GM21717 (cell line): ENCODE results near the gene NFIB.

Experiments
- ATAC-seq: cut with Tn5 transposase; IDR thresholded peaks from one replicate; pipeline ENCODE4 v1.9.1; 2021; ENCODE audit warnings: mild to moderate bottlenecking, moderate library complexity; ENCODE audit not compliant: unreplicated experiment

Gene NFIB

DNA sequence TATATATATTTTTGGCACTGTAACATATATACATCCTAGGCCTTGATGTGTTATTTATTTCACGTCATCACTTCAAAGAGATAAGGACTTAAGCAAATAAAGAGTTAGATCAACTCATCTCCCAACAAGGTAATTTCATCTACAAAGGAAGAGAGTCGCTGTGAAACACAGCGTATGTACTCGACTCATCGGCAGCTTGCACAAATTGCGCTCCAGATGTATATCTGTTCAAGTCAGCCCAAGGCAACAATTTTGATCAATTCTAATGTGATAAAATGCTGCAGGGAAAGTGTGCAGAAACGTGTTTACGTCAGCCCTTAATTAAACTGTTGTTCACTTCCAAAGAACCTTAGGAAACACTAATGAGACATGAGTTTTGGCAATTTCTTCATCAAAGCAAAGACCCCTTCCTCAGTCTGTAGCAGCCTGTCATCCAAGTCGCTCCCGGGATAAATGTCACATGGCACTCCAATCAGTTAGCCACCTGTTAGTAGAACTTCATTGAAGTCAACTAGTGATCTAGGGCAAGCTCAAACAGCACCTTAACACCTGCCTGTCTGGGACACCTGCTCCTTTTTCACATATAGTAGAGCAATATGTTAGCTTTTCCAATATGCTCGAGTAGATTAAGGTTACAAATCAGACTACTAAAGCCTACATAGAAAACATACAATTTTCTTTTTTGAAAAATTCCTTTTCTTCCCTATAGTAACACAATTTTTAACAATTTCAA, 182.4 kb downstream of the NFIB start:
- ATAC-seq: no peak

DNA sequence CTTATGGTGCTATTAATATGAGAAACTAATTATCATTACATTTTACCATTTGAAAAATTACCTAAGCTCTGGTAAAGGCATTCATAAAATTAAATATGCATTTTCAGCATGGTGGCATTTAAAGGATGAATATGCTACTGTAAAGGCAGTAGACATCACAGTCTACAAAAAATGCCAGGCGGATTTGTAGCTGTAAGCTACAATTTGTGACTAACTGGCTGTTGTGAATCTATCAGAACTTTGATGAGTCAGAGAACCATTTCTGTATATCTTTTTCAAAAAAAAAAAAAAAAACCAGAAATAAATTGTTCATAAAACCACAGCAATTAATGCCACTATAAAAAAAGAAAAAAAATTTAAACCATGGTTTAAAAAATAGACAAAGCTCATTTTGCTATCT, 186.3 kb downstream of the NFIB start:
- no peak for ATAC-seq

DNA sequence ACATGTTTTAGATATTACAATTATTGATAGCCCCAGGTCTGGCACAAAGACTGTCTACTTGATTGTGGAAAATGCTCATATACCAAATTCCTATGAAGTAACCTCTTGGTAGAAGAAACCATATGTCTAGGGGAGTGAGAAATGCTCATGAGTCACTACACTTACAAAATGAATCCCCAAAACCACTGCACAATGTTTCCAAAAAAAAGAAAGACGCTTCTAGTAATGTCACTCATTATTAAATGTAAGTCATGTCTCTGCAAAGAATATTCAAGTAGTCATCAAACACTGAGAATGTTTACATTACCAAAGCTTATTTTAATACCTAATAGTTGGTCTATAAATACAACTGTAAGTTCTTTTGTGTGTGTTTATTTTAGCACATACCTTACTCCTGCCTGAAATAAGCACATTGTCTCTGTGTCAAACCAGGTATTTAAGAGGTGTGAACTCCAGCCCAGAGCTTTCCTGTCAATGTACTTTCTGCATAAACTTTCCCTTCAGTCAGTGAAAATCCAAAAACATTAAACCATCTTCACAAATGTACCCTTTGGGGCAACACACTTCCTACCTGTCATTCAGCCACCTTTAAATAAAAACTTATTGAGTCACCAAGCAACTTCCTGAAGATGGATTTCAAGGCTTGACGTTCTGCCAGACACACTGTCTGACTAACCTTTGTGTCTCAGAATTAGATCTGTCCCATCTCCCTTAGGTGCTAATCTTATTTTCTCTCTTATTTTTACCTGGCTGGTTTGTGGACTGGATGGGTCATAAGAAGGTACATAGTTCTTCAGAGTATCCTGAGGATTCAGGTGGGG, 194.0 kb downstream of the NFIB start:
- ATAC-seq: no peak

DNA sequence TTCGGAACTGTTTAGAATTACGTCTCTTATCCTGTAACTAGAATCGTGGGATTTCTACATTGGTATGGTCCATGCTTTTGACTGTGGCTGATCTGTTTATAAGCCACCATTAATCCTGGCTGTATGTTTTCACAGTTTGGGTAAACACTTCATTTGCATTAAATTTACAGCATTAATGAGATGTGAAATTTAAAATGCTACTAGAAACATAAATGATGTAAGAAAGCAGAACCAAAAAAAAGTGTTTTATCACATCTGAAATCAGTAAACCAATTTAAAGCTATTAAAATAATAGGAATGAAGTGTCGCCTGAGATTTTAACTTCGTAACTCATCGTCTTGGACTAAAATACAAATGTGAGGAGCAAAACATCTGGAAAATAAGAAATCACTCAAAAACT, 201.7 kb downstream of the NFIB start:
- ATAC-seq: no peak

DNA sequence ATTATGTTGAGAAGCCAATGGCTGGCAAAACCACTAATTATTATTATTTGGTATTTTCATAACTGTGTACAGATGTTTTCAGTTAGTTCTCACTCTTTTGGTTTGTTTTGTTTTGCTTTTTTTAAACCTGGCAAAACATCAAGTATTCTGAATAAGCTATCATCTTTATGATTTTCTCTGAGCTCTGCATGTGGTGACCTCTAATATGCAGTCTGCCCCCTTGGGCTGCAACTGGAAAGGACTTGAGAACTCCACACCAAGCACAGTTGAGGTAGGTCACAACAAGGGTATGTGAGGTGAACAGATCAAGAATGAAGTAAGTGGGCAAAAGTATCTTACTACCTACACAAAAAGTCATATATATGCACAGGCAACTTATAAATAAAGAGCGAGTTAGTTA, 202.2 kb downstream of the NFIB start:
- ATAC-seq: no peak

DNA sequence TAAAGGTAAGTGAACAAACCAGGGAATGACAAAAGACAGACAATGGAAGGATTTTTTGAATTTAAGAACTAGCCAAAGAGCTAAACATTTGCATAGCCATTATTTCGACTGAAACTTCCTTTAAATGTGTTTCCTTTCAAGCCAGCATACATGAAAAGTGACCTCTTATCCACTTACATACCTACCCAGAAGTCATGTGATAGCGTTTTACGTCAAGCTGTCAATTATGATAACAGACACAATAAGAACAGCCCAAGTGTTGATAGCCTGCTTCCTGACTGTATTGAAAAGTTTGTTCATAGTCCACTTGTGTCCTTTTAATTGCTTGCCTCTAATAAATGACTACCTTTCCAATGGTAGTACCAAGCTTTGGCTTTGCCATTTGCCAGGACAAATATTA, 206.0 kb downstream of the NFIB start:
- ATAC-seq: no peak

DNA sequence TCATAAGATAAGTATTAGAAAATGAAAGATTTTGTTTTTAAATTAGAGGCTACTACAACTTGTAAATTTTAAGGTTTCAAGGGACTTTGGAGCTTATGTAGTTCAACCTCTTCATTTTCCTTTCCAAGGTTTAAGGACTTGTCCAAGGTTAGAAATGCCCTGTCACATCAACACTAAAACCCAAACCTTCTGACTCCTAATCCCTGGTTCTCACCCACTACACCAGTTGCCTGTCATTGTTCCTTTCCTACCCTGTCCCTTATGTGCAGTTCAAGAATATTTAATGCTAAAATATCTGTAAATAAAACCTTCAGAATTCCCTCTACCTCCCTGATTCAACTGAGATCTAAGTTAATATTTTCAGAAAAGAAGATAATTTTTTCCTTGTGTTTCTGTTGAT, 206.4 kb downstream of the NFIB start:
- ATAC-seq: no peak

DNA sequence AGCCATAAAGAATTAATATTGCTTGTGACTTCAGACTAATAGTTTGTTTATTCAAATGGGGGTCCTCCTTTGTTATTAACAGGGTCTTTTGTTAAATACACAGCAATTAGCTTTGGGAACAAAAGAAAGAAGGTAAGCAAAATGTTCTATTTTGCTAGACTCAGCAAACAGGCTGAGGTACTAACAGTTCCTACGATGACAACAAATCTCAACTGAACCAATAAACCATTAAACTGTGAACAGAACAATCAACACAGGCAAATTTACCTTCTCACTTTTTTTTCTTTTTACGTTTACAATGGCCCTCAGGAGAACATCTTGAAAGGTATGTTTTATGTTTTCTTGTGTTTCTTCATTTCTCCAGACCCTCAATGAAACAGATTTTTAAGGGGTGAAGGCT, 207.2 kb downstream of the NFIB start:
- no peak for ATAC-seq

DNA sequence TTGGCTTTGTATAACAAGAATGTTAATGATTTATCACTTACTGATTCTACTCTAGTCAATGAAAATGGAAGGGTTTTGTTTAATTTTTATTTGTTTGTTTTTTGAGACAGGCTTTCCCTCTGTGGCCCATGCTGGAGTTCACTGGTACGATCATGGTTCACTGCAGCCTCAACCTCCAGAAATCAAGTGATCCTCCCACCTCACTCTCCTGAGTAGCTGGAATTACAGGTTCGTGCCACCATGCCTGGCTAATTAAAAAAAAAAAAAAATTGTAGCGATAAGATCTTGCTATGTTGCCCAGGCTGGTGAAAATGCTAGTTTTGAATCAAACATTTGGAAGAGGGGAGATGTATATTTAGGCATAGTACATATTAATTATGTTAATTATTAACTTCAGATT, 209.4 kb downstream of the NFIB start:
- no peak for ATAC-seq

DNA sequence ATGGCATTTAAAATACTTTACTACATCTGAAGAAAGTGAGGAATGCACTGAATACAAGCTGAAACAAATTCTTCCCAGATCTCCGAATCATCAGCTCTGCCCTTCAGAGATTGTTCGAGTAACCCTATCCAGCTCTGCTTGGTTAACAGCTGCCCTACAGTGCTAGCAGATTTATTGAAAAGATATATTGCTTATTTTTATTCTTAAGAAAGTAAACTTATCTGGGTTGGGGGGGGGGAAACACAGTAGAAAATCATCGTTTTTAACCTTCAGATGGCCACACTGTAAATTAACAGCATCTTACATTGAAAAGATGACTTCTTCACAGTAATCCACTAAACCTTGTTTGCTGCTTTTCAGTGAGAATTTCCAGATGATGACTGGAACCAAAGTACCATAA, 210.8 kb downstream of the NFIB start:
- ATAC-seq: no peak

DNA sequence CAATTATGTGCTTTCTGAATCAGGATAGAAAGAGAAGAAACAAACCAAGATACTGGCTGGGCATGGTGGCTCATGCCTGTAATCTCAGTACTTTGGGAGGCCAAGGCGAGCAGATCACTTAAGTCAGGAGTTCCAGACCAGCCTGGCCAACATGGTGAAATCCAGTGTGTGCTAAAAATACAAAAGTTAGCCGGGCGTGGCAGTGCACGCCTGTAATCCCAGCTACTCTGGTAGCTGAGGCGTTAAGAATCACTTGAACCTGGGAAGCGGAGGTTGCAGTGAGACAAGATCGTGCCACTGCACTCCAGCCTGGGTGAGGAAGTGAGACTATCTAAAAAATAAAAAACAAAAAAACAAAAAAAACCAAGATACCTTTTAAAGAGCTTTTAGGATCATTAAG, 214.2 kb downstream of the NFIB start:
- no peak for ATAC-seq

DNA sequence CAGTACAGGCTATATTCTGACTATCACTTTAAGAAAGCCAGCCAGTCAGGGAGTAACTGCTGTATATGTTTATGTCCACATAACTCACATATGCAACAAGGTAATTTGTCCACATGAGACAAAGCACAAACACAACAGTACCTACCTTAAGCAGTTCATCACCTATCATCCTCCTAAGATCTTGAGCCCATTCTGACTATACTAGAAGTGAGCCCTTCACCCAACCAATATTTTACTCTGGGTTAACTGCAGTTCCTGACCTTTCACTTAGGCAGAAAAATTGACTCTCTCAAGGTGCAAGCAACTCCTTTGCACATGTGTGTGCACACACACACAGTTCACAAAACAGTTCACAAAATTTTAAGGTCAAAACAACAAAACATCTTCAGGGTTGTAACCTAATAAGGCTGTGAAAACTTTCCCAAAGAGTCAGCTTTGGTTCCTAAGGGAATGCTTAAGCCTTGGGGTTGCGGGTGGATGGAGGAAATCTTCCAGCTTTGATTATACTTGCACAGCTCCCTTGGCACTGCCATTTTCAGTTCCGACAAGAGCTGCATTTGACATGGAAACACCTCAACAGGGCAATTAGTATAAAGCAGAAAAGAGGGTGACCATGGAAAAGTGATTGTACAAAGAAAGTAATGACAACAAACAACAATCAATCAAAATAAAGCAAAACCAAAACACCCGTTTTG, 215.3 kb downstream of the NFIB start:
- no peak for ATAC-seq

DNA sequence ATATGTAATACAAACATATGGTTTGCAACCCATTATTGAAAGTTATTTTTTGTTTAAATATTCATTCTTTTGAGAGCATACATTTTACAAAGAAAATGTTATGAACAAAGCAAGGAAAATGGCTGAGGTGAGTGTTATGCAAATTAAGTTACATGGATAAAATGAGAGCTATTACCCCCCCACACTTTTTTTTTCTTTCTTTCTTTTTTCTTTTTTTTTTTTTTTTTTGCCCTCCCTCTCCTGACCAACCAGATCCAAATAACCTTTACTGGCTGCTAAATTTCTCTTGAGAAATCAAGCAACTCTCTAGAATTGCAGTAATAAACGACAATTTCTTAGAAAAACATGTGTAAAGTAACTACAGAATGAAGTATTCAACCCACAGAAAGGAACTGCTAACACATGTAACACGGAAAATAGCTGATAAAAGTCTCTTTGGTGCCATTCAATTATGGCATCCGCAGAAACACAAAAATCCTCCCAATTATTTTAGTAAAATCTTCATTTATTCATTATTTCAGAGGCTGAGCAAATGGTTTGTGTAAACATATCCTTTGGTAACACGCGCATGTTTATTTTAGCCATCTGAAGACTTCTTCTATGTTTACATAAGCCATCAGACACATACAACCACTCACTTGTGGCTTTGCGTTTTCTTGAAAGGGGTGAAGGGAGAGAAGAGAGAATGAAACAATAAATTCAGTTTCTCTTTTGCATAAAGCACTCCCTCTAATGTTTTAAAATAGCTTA, 216.1 kb downstream of the NFIB start:
- no peak for ATAC-seq

DNA sequence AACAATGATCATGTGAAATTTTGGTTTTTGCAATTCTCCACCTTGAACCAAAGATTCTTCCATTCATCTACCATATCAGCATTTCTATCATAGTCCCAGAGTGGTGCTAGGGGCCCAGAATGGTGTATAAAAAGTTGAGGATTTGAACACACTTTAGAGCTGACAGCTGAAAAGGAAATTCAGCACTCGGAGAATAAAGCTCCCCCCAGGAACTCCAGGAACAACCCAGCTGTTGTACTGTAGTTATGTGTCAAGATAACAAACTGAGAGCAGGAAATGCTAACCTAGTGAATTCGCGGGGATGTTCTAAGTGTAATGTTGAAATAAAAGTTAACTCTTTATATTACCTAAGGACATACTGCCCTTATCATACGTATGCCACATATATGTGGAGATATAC, 216.7 kb downstream of the NFIB start:
- no peak for ATAC-seq

DNA sequence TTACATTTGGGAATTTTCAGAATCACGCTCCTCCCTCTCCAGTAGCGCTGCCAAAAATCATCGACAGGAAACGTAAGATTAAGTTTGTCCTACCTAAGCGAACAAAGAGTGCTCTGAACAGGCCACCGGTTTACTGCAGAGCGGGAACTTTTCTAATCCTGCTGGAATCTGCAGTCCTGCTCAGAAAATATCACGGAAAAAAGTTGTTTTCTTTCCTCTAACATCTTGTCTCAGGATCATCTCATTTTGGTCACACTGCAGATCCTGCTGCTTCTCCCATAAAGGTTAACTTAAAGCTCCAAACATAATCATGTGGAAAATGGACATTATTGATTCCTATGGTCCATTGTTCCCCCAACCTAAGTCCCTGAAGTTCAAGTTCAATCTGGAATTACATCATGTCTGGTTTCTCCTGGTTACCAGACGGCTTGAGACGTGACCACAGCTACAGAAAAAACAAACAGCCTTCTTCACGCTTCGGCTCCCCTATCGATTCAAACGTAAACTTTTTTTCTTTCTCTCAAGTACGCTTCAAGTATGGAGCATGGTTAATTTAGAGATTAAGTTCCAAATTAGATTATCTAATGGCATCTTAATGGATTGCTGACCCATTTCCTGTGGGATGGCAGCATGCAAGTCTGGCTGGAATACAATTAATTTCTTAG, 217.6 kb downstream of the NFIB start:
- ATAC-seq: no peak

DNA sequence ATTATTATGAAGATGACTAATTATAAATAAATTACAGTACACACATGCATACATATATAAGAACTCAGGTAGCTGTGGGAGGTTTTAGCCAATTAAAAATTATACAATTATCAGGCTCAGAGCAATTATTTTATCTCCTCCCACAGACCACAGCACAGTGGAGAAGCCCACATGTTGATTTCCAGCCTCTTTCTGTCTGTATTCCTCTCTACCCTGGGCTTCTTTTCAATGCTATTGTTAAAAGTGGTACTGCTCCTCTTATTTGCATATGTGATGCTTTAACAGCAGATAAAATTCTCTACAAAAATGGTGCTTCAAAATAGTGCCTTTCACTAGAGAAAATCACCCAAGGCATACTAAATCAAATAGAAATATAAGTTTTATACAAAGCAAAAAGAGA, 218.7 kb downstream of the NFIB start:
- no peak for ATAC-seq

DNA sequence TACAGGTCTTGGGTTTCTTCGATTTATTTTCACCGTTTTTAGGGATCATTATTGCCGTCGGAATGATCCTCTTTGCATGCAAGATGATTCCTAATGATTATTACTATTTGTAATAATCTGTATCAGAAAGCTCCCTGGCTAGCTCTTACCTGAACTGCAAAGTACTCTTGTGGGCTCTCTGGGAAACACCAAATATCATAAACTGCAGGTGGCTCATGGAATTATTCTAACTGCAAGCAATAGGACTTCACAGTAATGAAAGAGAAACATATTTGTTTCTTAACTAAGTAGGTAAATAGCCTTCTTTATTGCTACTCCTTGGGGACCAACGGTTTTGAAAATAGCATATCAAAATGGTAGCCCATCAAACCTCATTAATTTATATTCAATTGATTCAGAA, 219.4 kb downstream of the NFIB start:
- ATAC-seq: no peak

DNA sequence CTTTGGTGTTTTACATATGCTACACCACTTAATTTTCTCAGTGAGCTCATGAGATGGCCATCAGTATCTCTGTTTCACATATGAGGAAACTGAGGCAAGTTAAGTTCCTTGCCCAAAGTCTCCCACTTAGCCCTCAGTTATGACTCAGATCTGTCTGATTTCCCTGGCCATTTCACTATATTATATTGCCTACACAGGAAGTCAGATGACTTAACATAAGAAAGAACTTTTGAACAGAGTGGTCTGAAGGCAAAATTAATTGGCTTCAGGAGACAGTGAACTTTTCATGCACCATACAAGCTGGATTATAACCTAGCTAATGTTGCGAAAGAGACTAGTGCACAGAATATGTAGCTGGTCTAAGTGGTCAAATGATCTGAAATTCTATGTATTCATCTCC, 221.6 kb downstream of the NFIB start:
- no peak for ATAC-seq

DNA sequence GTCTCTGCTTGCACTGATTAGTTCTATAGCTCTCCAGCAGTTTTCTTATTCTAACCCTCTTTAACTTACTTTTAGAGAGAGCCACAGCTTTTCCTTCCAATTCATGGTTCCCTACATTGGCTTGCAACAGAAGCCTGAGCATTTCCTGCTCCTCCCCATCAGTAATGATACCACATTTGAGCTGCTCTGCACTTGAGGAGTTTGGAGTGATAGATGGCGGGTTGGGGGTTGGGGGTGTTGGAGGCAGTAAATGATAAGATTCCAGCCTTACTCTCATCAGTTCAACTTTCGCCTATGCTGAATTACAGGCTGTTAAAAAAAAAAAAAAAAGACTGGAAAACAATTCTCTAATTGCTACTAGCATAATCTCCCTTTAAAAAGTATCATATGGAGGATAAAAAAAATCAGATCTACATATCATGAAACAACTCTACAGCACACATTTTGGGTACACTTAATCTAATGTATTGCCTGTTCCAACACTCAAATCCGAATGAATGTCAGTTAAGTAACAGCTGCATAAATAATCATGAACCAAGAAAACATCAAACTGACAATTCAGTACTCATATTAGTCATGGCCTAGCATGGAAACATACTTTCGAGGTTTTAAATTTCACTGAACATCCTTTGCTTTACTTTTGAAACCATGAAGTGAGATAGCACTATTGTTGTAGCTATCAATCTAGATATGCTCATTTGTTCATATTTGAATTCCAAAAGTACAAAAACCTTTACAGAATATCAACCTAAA, 224.7 kb downstream of the NFIB start:
- no peak for ATAC-seq

DNA sequence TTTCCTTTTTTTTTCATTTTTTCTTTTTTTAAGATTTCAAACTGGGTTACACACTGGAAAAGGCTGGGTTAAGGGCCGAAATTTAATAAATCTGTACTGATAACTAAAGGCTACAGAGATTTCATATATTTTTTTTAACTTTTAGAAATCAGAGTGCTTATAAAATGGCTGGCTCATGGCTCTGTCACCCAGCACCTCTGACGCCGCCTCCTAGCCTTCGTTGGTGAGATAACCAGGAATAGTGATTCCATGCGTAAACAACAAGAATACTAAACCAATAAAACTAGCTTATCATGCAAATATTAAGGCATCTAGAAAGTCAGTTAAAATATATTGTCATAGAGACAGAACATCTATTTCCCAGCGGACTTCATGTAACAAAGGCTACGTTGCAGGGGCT, 226.4 kb downstream of the NFIB start:
- ATAC-seq: no peak
